ENCODE results near the gene OSGEP. TPM values are rescaled to one million over a fixed set of nuclear protein-coding genes. Genes with fewer than 3 reads are reported as not detected.

OSGEP gene
- total RNA-seq, 1 experiment from 2014 or later = 46.2 TPM

DNA sequence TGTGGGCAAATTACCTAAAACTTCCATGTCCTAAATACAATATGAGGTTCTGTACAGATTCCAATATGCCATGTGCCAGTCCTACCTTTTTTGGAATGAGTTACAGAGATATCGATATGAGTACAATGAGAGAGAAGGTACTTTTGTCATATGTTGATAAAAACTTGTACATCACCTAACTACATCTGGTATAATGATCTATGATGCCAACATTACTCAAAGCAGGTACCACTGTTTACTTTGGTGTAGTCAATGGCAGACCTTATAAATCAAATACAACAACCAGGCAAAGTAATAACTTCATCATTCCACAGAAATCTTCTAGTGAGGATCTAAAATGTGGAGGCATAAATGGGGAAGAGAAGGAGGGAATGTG is 54.0 kb downstream of the OSGEP start:
- H3K36me3 Mint-ChIP-seq (ENCODE audit: insufficient read depth, unreplicated experiment) = peaks cover 39% of the 10 kb centered on the region
- H3K27ac Mint-ChIP-seq (ENCODE audit: unreplicated experiment) = peak overlapping the region; percentile 83
- DNase-seq = no peak
- CTCF ChIA-PET = interaction anchor here (1.4 to 1.8 kb wide), 2 partner anchors 15 to 206 kb away, joined by 3 to 6 read pairs; no protein-coding TSS in a partner anchor
- peaks cover 16% of the 10 kb centered on the region for H3K4me1 Mint-ChIP-seq (ENCODE audit: low read depth, unreplicated experiment)
- BruUV-seq (replicated peaks) = no TSS peak
- H3K27me3 Mint-ChIP-seq (ENCODE audit: unreplicated experiment) = no peaks in the 10 kb centered on the region
- no peaks in the 10 kb centered on the region for H3K9me3 Mint-ChIP-seq (ENCODE audit: low read depth, unreplicated experiment)
- H3K4me3 Mint-ChIP-seq (ENCODE audit: low read depth, unreplicated experiment) = peak overlapping the region; percentile 17
- TF ChIP-seq, protein P1, sequence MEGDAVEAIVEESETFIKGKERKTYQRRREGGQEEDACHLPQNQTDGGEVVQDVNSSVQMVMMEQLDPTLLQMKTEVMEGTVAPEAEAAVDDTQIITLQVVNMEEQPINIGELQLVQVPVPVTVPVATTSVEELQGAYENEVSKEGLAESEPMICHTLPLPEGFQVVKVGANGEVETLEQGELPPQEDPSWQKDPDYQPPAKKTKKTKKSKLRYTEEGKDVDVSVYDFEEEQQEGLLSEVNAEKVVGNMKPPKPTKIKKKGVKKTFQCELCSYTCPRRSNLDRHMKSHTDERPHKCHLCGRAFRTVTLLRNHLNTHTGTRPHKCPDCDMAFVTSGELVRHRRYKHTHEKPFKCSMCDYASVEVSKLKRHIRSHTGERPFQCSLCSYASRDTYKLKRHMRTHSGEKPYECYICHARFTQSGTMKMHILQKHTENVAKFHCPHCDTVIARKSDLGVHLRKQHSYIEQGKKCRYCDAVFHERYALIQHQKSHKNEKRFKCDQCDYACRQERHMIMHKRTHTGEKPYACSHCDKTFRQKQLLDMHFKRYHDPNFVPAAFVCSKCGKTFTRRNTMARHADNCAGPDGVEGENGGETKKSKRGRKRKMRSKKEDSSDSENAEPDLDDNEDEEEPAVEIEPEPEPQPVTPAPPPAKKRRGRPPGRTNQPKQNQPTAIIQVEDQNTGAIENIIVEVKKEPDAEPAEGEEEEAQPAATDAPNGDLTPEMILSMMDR (IDR thresholded peaks at IDR 0.05; ENCODE audit: unreplicated experiment) = no peak
- intact Hi-C loops (cut with micrococcal nuclease; ENCODE audit: unreplicated experiment) = no loop called here

DNA sequence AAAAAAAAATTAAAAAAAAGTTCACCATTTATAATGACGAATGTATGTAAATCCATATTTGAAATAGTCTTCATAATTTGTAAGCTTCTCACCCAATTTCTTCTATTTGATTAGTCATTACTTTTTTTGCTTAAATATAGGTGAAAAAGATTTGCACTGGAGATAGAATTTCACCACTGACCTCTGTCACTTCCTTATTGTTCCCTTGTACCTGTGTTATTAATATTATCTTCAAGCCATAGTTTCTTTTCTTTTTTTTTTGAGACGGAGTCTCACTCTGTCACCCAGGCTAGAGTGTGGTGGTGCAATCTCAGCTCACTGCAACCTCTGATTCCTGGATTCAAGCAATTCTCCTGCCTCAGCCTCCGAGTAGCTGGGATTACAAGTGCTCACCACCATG is 57.1 kb downstream of the OSGEP start:
- TF ChIP-seq, protein P1 (IDR thresholded peaks at IDR 0.05; ENCODE audit: unreplicated experiment) = no peak
- peaks cover 16% of the 10 kb centered on the region for H3K4me1 Mint-ChIP-seq (ENCODE audit: low read depth, unreplicated experiment)
- H3K27me3 Mint-ChIP-seq (ENCODE audit: unreplicated experiment) = no peaks in the 10 kb centered on the region
- CTCF ChIA-PET = no interaction called here
- H3K27ac Mint-ChIP-seq (ENCODE audit: unreplicated experiment) = no peak overlapping the region
- DNase-seq = no peak
- H3K36me3 Mint-ChIP-seq (ENCODE audit: insufficient read depth, unreplicated experiment) = peaks cover 26% of the 10 kb centered on the region
- intact Hi-C loops (cut with micrococcal nuclease; ENCODE audit: unreplicated experiment) = no loop called here
- no peak overlapping the region for H3K4me3 Mint-ChIP-seq (ENCODE audit: low read depth, unreplicated experiment)
- no TSS peak for BruUV-seq (replicated peaks)
- no peaks in the 10 kb centered on the region for H3K9me3 Mint-ChIP-seq (ENCODE audit: low read depth, unreplicated experiment)

Other genes starting within 250 kb of the OSGEP start
- gene OR11H6, start 231.1 kb downstream of the OSGEP start, total RNA-seq (2022) = not detected in 2 replicates
- not detected in 2 replicates for gene OR11H7, start 225.8 kb downstream of the OSGEP start, total RNA-seq (2022)
- not detected in 2 replicates for gene OR11H4, start 215.5 kb downstream of the OSGEP start, total RNA-seq (2022)
- 20.6 and 28.2 TPM in 2 replicates for gene TTC5, start 148.9 kb downstream of the OSGEP start, total RNA-seq (2022)
- 37.3 and 39.0 TPM in 2 replicates for gene CCNB1IP1, start 121.5 kb downstream of the OSGEP start, total RNA-seq (2022)
- 28.6 and 30.5 TPM in 2 replicates for gene PARP2, start 111.2 kb downstream of the OSGEP start, total RNA-seq (2022)
- 30.4 and 32.5 TPM in 2 replicates for gene TEP1, start 41.3 kb downstream of the OSGEP start, total RNA-seq (2022)
- not detected in 2 replicates for gene KLHL33, start 18.6 kb downstream of the OSGEP start, total RNA-seq (2022)
- gene APEX1, start 414 bp upstream of the OSGEP start, total RNA-seq (2022) = 205 TPM in 2 replicates
- 27.0 and 33.8 TPM in 2 replicates for gene PIP4P1, start 6.6 kb upstream of the OSGEP start, total RNA-seq (2022)
- gene PNP, start 14.6 kb upstream of the OSGEP start, total RNA-seq (2022) = 81.3 and 94.9 TPM in 2 replicates
- 0.54 and 0.61 TPM in 2 replicates for gene RNASE10, start 50.7 kb upstream of the OSGEP start, total RNA-seq (2022)
- not detected in 2 replicates for gene RNASE9, start 106.2 kb upstream of the OSGEP start, total RNA-seq (2022)
- gene RNASE11, start 133.2 kb upstream of the OSGEP start, total RNA-seq (2022) = not detected in 2 replicates
- gene RNASE12, start 136.6 kb upstream of the OSGEP start, total RNA-seq (2022) = not detected in 2 replicates
- not detected in 2 replicates for gene OR6S1, start 186.9 kb upstream of the OSGEP start, total RNA-seq (2022)
- 5.3 and 7.3 TPM in 2 replicates for gene RNASE4, start 229.7 kb upstream of the OSGEP start, total RNA-seq (2022)
- gene ANG, start 234.0 kb upstream of the OSGEP start, total RNA-seq (2022) = 4.0 and 4.4 TPM in 2 replicates